Neural progenitor cell (in vitro differentiated cells): ENCODE results near the gene EPB41L4A. TPM values are rescaled to one million over a fixed set of nuclear protein-coding genes. Genes with fewer than 3 reads are reported as not detected.

ENCODE experiments used
- DNase-seq: peaks from one replicate; pipeline ENCODE4 v3.0.0-alpha.2; 2016; ENCODE audit warnings: low spot score
- H2AFZ ChIP-seq: fragments of 200-600 bp; sonication (generic); replicated peaks from 2 replicates; pipeline ENCODE4 v1.6.1; 2016; ENCODE audit warnings: antibody characterized with exemption
- H3F3A ChIP-seq: fragments of 200-600 bp; sonication (generic); 2 replicates; pipeline ENCODE4 v1.6.1; 2016; ENCODE audit warnings: antibody characterized with exemption, low read depth
- H3K27ac ChIP-seq: fragments of 200-600 bp; sonication (generic); 2 replicates; pipeline ENCODE4 v1.5.1; 2016; ENCODE audit warnings: mild to moderate bottlenecking
- H3K27me3 ChIP-seq: fragments of 200-600 bp; sonication (generic); 2 replicates; pipeline ENCODE4 v1.6.1; 2016; ENCODE audit warnings: mild to moderate bottlenecking, moderate library complexity
- H3K36me3 ChIP-seq: fragments of 200-600 bp; sonication (generic); 2 replicates; pipeline ENCODE4 v1.5.1; 2016
- H3K4me1 ChIP-seq: fragments of 200-600 bp; sonication (generic); 2 replicates; pipeline ENCODE4 v1.6.1; 2016; ENCODE audit warnings: mixed run types
- H3K4me2 ChIP-seq: fragments of 200-600 bp; sonication (generic); 2 replicates; pipeline ENCODE4 v1.6.1; 2016
- H3K4me3 ChIP-seq: fragments of 200-600 bp; sonication (generic); 2 replicates; pipeline ENCODE4 v1.5.1; 2016
- H3K79me2 ChIP-seq: fragments of 200-600 bp; sonication (generic); 2 replicates; pipeline ENCODE4 v1.6.1; 2016; ENCODE audit warnings: low read depth
- H3K9ac ChIP-seq: fragments of 200-600 bp; sonication (generic); 2 replicates; pipeline ENCODE4 v1.6.1; 2016
- H3K9me3 ChIP-seq: fragments of 200-600 bp; sonication (generic); 2 replicates; pipeline ENCODE4 v1.5.1; 2016; ENCODE audit warnings: low read depth
- H4K20me1 ChIP-seq: fragments of 200-600 bp; sonication (generic); 2 replicates; pipeline ENCODE4 v1.6.1; 2016; ENCODE audit warnings: low read depth
- H3K27ac Mint-ChIP-seq: 3 replicates; pipeline ENCODE4 v1.8.0; 2021; ENCODE audit warnings: mixed read lengths
- H3K27me3 Mint-ChIP-seq: 2 replicates; pipeline ENCODE4 v1.8.0; 2022; ENCODE audit warnings: low read depth, mild to moderate bottlenecking, inconsistent platforms, moderate library complexity, mixed read lengths; ENCODE audit not compliant: insufficient read depth
- H3K36me3 Mint-ChIP-seq: 3 replicates; pipeline ENCODE4 v1.8.0; 2021; ENCODE audit warnings: mixed read lengths
- H3K4me1 Mint-ChIP-seq: 3 replicates; pipeline ENCODE4 v1.8.0; 2021; ENCODE audit warnings: mixed read lengths
- H3K4me3 Mint-ChIP-seq: 3 replicates; pipeline ENCODE4 v1.8.0; 2021; ENCODE audit warnings: mild to moderate bottlenecking, moderate library complexity, mixed read lengths
- H3K9me3 Mint-ChIP-seq: 3 replicates; pipeline ENCODE4 v1.8.0; 2020; ENCODE audit warnings: mixed read lengths
- CTCF ChIP-seq: fragments of 200-600 bp; sonication (generic); IDR thresholded peaks from 2 replicates; pipeline ENCODE4 v1.5.1; 2017; ENCODE audit warnings: antibody characterized with exemption, mild to moderate bottlenecking
- EZH2 ChIP-seq: fragments of 200-600 bp; sonication (generic); IDR thresholded peaks from 2 replicates; pipeline ENCODE4 v1.6.1; 2017; ENCODE audit warnings: antibody characterized with exemption, mild to moderate bottlenecking, moderate library complexity
- EZH2phosphoT487 ChIP-seq: fragments of 200-600 bp; sonication (generic); IDR thresholded peaks from 2 replicates; pipeline ENCODE4 v1.6.1; 2017; ENCODE audit warnings: antibody characterized with exemption
- total RNA-seq: library from RNA; depleted of rRNA; stranded (reverse); fragments of >200 nt; gene quantifications from 2 replicates; pipeline ENCODE4 v1.2.3, GENCODE V29; 2015; ENCODE audit warnings: low replicate concordance

Gene EPB41L4A
- total RNA-seq, 1 donor from 2014 or later = 2.7 TPM

- Mint-ChIP-seq H3K4me1 (no peaks in the 10 kb centered on the region), H3K9me3 (peaks cover 4% of the 10 kb centered on the region), H3K36me3 (peaks cover 4% of the 10 kb centered on the region), H3K27me3 (no peaks in the 10 kb centered on the region), H3K4me3 (no peak overlapping the region), H3K27ac (no peak overlapping the region)
- no peaks in the 10 kb centered on the region for H3K36me3 ChIP-seq
- no peak overlapping the region for H3K4me3 ChIP-seq
- H3K9me3 ChIP-seq = no peaks in the 10 kb centered on the region
- TF ChIP-seq CTCF = no peak
- TF ChIP-seq EZH2phosphoT487 = no peak
- no peak for TF ChIP-seq EZH2
- H3K27ac ChIP-seq = no peak overlapping the region
- no peaks in the 10 kb centered on the region for H4K20me1 ChIP-seq
- H3K9ac ChIP-seq = no peak overlapping the region
- no peaks in the 10 kb centered on the region for H3K4me1 ChIP-seq
- no peak overlapping the region for H3K4me2 ChIP-seq
- no peaks in the 10 kb centered on the region for H3K27me3 ChIP-seq
- no peak overlapping the region for H2AFZ ChIP-seq
- DNase-seq = no peak
- no peaks in the 10 kb centered on the region for H3F3A ChIP-seq
- no peaks in the 10 kb centered on the region for H3K79me2 ChIP-seq
These were observed 102.3 kb downstream of the EPB41L4A start for GRCh38 chr5:112316731-112317130.

- no peaks in the 10 kb centered on the region for H3K9me3 ChIP-seq
- DNase-seq = no peak
- no peaks in the 10 kb centered on the region for H3K79me2 ChIP-seq
- H3K27me3 Mint-ChIP-seq = no peaks in the 10 kb centered on the region
- no peak overlapping the region for H3K9ac ChIP-seq
- H3K4me3 ChIP-seq = no peak overlapping the region
- H3K27ac ChIP-seq = no peak overlapping the region
- TF ChIP-seq EZH2phosphoT487 (no peak), EZH2 (no peak)
- H4K20me1 ChIP-seq = no peaks in the 10 kb centered on the region
- H3K36me3 Mint-ChIP-seq = peaks cover 4% of the 10 kb centered on the region
- no peaks in the 10 kb centered on the region for H3K4me1 ChIP-seq
- H3F3A ChIP-seq = no peaks in the 10 kb centered on the region
- H3K9me3 Mint-ChIP-seq = peaks cover 4% of the 10 kb centered on the region
- H3K4me3 Mint-ChIP-seq = no peak overlapping the region
- no peak overlapping the region for H3K27ac Mint-ChIP-seq
- H3K4me2 ChIP-seq = no peak overlapping the region
- H3K4me1 Mint-ChIP-seq = no peaks in the 10 kb centered on the region
- H2AFZ ChIP-seq = no peak overlapping the region
- no peaks in the 10 kb centered on the region for H3K36me3 ChIP-seq
- no peaks in the 10 kb centered on the region for H3K27me3 ChIP-seq
These were observed 103.1 kb downstream of the EPB41L4A start for GRCh38 chr5:112316006-112316405.

GRCh38 chr5:112312295-112313275 is 106.5 kb downstream of the EPB41L4A start:
- no peak for DNase-seq
- Histone ChIP-seq H2AFZ (no peak overlapping the region), H4K20me1 (no peaks in the 10 kb centered on the region), H3K4me1 (no peaks in the 10 kb centered on the region), H3K27ac (no peak overlapping the region), H3K9me3 (no peaks in the 10 kb centered on the region), H3K9ac (no peak overlapping the region), H3K27me3 (no peaks in the 10 kb centered on the region), H3F3A (no peaks in the 10 kb centered on the region), H3K36me3 (no peaks in the 10 kb centered on the region), H3K4me2 (no peak overlapping the region), H3K79me2 (no peaks in the 10 kb centered on the region), H3K4me3 (no peak overlapping the region)
- peaks cover 9% of the 10 kb centered on the region for H3K9me3 Mint-ChIP-seq
- no peak overlapping the region for H3K27ac Mint-ChIP-seq
- TF ChIP-seq EZH2 (no peak), CTCF (no peak), EZH2phosphoT487 (no peak)
- H3K4me3 Mint-ChIP-seq = no peak overlapping the region
- no peaks in the 10 kb centered on the region for H3K27me3 Mint-ChIP-seq
- peaks cover 9% of the 10 kb centered on the region for H3K36me3 Mint-ChIP-seq
- peaks cover 6% of the 10 kb centered on the region for H3K4me1 Mint-ChIP-seq

DNA sequence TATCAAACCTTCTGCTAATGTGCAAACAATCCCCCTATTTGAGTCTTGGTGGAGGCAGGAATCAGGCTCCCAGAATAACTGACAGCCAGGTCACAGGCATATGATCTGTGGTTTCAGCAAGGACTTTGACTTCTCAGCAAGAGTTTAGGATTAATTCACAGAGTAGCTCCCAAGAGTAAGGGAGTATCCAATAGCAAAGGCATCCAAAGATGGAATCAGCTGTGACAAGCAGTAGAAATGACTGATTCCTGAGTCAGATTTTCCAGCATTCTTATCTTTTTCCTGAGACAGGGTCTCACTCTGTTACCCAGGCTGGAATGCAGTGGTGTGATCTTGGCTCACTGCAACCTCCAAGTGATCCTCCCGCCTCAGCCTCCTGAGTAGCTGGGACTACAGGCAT is 108.3 kb downstream of the EPB41L4A start:
- Histone ChIP-seq H3K27ac (no peak overlapping the region), H3K79me2 (no peaks in the 10 kb centered on the region), H3K4me2 (no peak overlapping the region), H3K36me3 (no peaks in the 10 kb centered on the region), H2AFZ (no peak overlapping the region), H3K4me3 (no peak overlapping the region), H4K20me1 (no peaks in the 10 kb centered on the region), H3K27me3 (no peaks in the 10 kb centered on the region), H3K4me1 (no peaks in the 10 kb centered on the region), H3F3A (no peaks in the 10 kb centered on the region), H3K9ac (no peak overlapping the region), H3K9me3 (no peaks in the 10 kb centered on the region)
- Mint-ChIP-seq H3K36me3 (peaks cover 9% of the 10 kb centered on the region), H3K27me3 (no peaks in the 10 kb centered on the region), H3K4me1 (peaks cover 6% of the 10 kb centered on the region), H3K4me3 (no peak overlapping the region), H3K27ac (no peak overlapping the region), H3K9me3 (peaks cover 9% of the 10 kb centered on the region)
- no peak for DNase-seq
- TF ChIP-seq CTCF = no peak
- no peak for TF ChIP-seq EZH2phosphoT487
- TF ChIP-seq EZH2 = no peak
